ENCODE results near the gene LRRC47.
"Not testable (repeated sequence)": the region's sequence is repeated elsewhere in the genome, so short reads cannot be mapped to it uniquely, and the experiment has no call there.

LRRC47 gene

GRCh38 chr1:3771108-3772026, 24.9 kb downstream of the LRRC47 start:
- DNase-seq = no peak

DNA sequence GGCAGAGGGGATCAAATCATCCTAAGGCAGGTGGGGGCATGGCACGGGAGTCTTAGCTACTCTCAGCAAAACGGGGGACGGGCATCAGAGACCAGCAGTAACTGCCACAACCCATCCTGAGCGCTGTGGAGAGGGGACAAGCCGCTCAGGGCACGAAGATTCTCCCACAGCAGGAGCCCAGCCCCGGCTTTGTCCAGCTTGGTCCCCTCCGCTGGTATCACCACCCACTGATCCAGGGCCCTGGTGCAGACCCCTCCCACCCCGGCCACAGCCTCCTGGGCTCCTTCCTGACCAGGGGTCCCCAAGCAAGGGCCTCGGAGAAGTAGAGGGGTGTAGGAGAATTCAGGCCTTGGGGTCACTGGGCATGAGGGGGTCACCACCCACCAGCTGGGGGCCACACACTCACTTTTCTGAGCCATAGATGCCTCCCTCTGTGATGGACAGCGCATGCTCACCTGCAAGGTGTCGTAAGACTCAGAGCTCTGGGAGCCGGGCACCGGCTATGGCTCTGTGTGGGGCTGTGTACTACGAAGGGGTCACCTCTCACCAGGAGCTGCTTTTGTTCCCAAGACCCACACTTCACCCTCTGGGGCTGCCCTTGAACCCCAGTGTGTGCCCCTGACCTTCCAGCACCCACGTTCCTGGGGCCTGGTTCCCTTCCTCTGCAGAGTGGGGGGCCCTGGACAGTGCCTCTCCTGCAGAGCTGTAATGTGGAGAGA, 26.1 kb downstream of the LRRC47 start:
- no peak for DNase-seq

- no peak for DNase-seq
Observed at GRCh38 chr1:3768811-3769390, 27.4 kb downstream of the LRRC47 start.

- no peak for DNase-seq
Observed at GRCh38 chr1:3767328-3767925, 28.9 kb downstream of the LRRC47 start.

GRCh38 chr1:3763351-3764125, 32.8 kb downstream of the LRRC47 start:
- DNase-seq = no peak

GRCh38 chr1:3762873-3763228, 33.4 kb downstream of the LRRC47 start:
- no peak for DNase-seq

DNA sequence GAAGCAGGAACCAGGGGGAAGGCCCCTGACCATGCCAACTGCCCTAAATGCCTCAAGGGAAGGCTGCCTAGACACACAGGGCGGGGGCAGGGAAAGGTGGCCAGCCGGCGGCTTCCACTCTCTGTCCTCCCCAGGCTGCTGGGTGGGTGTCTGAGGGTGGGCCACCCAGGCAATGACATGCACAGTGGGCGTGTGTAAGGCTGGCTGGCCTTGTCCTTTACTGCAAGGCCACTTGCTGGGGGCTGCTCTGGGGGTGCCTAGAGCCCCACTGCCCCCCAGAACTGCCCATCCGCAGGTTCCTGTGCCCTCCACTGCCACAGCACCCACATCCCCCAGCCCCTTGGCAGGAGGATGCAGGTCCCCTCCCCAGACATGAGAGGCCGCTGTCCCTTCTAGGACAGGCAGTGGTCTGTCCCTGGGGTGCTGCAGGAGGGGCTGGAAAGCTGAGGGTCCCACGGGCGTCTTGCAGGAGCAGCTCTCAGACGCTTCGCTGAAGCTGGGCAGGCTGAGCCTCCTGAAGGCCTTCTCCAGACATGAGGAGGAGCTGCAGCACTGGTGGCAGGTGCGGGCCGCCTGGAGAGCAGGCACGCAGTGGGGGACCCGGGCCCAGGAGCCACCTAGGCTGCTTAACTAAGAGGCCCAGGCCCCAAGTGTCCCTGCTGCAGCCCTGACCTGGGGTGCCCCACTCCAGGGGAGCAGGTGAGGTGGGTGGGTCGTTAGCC, 34.0 kb downstream of the LRRC47 start:
- no peak for DNase-seq

DNA sequence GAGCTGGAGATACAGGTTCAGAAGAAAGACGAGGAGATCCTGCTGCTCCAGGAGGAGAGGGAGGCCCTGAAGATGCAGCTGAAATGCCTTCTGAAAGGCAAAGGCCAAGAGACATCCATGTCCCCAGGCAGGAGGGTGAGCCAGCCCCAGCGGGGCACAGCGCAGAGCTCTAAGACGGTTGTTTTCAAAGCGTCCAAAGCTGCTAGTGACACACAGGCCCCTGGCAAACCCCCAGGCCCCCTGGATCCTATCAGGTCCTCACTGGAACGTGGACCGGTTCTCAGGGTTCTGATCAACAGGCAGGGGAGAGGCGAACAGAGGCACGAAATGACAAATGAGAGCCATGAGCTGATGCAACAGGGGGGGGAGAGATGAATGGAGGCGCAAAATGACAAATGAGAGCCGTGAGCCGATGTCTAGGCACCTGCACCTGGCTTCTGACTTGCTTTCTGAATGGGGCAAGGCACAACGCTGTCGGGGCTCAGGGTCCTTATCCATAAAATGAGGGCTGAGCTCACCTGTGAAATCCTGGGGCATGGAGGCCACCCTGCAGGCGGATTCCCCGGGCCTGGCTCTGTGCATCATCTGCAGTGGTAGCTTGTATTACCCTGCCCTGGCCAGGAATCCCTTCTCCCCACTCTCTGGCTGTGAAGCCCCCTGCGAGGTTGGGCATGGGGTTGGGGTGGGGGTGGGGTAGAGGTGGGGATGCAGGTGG, 34.8 kb downstream of the LRRC47 start:
- DNase-seq = no peak

GRCh38 chr1:3759796-3760195, 36.5 kb downstream of the LRRC47 start:
- no peak for DNase-seq

GRCh38 chr1:3759164-3759563, 37.1 kb downstream of the LRRC47 start:
- no peak for DNase-seq

- DNase-seq = no peak
Observed at GRCh38 chr1:3756394-3756793, 39.9 kb downstream of the LRRC47 start.

- no peak for DNase-seq
Observed at GRCh38 chr1:3753656-3754454, 42.4 kb downstream of the LRRC47 start.

- DNase-seq = no peak
Observed at GRCh38 chr1:3752400-3752945, 43.8 kb downstream of the LRRC47 start, which contains the start of gene CCDC27. CCDC27 (plus strand) TSS chr1:3752450; CDS start chr1:3752482, 32 bp downstream.

DNA sequence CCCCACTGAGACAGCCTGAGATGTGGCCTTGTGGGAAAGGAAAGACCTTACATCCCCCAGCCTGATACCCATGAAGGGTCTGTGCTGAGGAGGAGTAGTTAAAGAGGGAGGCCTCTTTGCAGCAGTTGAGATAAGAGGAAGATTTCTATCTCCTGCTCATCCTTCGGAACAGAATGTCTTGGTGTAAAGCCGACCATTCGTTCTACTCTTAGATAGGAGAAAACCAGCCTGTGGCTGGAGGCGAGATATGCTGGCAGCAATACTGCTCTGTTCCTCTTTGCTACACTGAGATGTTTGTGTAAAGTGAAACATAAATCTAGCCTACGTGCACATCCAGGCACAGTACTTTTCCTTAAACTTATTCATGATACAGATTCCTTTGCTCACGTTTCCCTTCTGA, 45.6 kb downstream of the LRRC47 start:
- no peak for DNase-seq

- no peak for DNase-seq
Observed at GRCh38 chr1:3749512-3749911, 46.8 kb downstream of the LRRC47 start.

GRCh38 chr1:3748316-3748900, 47.9 kb downstream of the LRRC47 start:
- not testable (repeated sequence) for DNase-seq

- no peak for DNase-seq
Observed at GRCh38 chr1:3747903-3748302, 48.4 kb downstream of the LRRC47 start.

- no peak for DNase-seq
Observed at GRCh38 chr1:3747522-3747848, 48.8 kb downstream of the LRRC47 start.

DNA sequence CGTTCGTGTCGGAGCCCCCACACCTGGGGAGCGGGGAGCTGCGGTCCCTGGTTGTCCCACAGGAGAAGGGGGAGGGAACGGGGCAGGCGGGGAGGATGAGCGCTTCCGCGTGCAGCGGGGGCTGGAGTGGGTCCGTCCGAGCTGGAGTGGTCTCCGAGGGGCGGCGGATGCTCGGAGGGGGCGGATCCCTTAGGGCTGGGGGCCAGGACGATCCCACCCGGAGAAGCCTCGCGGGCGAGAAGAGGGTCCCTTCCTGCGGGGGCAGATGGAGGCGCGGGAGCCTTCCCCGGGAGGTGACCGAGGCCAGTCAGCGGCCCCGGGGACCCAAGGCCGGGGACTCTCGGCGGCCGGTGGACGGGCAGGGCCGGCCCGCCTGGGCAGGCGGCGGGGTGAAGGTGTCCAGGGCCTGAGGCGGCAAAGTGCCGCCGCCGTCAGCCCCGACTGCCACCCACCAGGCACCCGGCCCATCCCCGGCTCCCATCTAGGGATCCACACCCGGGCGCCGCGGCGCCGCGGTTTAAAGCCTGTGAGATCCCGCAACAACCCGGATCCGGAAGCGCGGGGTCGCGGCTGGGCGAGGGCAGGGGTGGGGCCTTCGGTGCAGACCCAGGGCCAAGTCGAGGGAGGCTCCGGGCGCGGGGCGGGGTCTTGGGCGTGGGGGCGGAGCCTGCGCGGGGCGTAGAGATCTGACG, 49.3 kb downstream of the LRRC47 start:
- DNase-seq = peak; percentile 90
